AG09319 (cell line): ENCODE results near the gene CROCC2.

Source experiments
- DNase-seq: peaks from one replicate; pipeline ENCODE4 v3.0.0-alpha.2; 2010; ENCODE audit warnings: low read depth; ENCODE audit errors: extremely low read depth
- CTCF ChIP-seq: IDR thresholded peaks from 2 replicates; pipeline ENCODE4 v1.5.1; 2011; ENCODE audit warnings: low read depth, mild to moderate bottlenecking, inconsistent platforms, low read length, moderate library complexity

The CROCC2 gene

DNA sequence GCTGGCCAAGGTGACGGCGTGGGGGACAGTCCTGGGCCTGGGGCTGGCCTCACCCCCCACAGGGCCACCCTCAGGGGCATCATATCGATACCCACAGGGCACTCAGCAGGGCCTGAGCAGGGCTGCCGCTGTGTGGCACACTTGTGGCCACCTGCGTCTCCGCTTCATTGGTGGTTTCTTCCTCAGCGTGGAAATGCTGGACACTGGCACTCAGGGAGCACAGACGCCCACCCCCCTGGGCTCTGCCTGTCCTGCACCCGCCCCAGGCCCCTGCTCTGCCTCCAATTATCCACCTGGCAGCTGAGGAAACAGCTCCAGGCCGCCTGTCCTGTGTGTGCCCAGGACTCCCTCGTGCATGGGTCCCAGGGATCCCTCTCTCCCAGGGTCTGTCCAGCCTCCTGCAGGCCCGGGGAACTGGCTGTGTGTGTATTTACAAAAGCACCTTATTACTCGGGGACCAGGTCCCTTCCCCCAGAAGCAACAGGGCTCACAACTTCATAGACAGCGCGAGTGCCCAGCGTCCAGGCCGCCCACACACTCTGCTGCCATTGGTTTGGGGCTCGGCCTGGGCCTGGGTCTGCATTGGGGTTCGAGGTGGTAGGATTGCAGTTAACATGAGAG, 13.1 kb downstream of the CROCC2 start:
- no peak for DNase-seq
- TF ChIP-seq CTCF = no peak

DNA sequence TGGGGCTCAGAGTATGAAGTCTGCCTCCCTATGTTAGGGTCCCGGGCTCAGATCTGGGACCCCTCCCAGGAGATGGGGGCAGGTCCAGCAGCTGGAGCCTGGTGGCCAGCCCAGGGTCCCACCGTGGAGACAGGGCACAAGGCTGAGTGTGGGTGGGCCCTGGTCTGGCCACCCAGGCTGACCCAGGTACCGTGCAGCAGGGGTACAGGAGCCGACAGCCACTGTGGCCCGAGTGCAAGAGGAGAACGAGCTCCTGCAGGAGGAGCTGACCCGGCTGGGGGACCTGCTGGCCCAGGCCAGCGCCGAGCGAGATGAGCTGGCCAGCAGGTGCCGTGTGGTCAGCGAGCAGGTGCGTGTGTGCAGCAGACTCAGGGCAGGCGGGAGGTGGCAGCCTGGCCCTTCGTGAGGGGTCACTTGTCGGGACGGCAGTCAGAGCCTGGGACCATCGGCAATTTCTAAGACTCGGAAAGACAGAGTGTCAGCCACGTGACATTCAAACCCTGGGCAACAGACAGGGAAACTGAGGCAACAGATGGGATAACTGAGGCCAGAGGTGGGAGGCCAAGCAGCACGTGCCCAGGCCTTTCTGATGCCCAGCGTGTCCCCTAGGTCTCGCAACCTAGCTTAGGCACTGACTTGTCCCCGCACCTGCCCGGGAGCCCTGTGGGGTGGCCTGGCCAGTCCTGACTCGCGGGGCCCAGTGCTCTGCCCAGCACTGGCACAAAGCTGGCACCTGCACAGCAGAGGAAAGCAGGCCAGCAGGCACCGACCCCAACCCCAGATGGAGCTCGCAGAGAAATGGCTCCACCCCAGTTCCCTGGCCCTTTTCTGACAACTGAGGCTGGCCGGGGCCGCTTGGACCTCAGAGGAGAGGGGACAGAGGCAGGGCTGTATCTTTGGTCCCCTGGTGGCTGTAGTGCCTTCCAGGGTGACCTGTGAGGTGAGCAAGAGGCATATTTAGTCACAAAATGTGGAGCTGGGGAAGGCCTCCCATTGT, 13.9 kb downstream of the CROCC2 start:
- TF ChIP-seq CTCF = no peak
- DNase-seq = no peak

DNA sequence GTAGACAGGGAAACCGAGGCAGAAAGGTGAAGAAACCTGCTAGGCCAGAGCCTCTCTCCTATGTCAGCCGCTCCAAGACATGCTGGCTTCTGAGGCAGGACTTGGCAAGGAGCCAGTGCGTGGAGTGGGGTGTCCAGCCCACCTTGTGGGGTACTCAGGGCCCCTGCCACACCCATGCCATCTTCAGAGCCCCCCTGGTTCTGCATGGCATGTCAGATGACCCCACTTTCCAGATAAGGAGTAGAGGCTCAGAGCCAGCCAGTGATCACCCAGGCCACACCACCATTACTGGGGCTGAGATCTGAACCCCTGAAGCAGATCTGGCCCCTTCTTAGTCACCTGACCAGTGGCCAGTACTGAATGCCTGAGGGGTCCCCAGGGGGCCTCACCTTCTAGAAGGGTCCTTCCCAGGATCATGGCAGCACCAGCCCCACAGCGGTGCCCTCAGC, 14.7 kb downstream of the CROCC2 start:
- no peak for TF ChIP-seq CTCF
- DNase-seq = no peak

GRCh38 chr2:240921311-240921994, 15.3 kb downstream of the CROCC2 start:
- no peak for TF ChIP-seq CTCF
- peak; percentile 94 for DNase-seq

GRCh38 chr2:240921995-240922244, 15.8 kb downstream of the CROCC2 start:
- DNase-seq = no peak
- TF ChIP-seq CTCF = no peak

DNA sequence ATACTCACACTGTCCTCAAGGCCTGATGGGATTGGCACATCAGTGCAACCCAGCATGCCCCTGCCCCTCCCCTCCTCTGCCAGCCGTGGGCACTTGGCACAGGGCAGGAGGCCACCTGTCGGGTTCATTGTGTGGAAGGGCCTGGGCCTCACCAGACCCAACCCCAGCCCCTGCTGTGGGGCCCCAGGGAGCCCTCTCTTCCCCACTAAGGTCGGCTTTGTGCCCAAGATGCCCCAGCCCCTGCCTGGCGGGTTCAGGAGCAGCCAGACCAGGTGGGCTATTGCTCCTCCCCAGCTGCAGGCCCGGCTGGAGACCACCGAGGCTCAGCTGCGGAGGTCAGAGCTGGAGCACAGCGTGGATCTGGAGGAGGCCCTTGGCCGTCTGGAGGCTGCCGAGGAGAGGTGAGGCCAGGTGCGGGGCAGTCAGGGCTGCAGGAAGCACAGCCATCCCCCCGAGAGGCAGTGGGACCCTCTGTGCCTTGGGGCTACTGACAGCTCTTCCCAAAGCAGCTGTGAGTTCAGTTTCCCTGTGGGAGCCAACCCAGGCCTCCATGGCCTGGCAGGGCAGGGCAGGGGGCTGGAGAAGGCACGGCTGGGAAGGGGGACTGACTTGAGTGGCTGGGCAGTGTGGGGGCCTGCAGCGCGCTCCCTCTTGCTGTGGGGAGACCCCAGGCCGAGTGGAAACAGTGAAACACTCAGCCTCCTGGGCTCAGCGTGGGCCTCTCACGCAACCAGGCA, 16.3 kb downstream of the CROCC2 start:
- DNase-seq = no peak
- no peak for TF ChIP-seq CTCF
